PFSK-1 (cell line): ENCODE measurements around the gene NT5DC2.

Source experiments
- FOXP2 ChIP-seq: optimal IDR thresholded peaks from 2 replicates; pipeline ENCODE3; 2011; ENCODE audit warnings: borderline replicate concordance, control low read depth, inconsistent platforms; ENCODE audit not compliant: insufficient read depth; ENCODE audit errors: extremely low read length, extremely low read depth
- POLR2AphosphoS5 ChIP-seq: IDR thresholded peaks from 2 replicates; pipeline ENCODE4 v1.6.1; 2012; ENCODE audit warnings: low read depth, mild to moderate bottlenecking, control low read depth, low read length, moderate library complexity
- SIN3A ChIP-seq: IDR thresholded peaks from 2 replicates; pipeline ENCODE4 v1.6.1; 2012; ENCODE audit warnings: mild to moderate bottlenecking, low read length, moderate library complexity, borderline replicate concordance; ENCODE audit not compliant: insufficient read depth
- TAF1 ChIP-seq: IDR thresholded peaks from 2 replicates; pipeline ENCODE4 v1.6.1; 2012; ENCODE audit warnings: low read length, control low read depth, borderline replicate concordance; ENCODE audit not compliant: insufficient read depth
- TF ChIP-seq, protein P1 (sequence below), 2 experiments: IDR thresholded peaks; 2 replicates each; pipeline versions ENCODE4 v1.6.1 to v1.8.0; 2011 to 2012; ENCODE audit warnings: low read depth in 2 of 2, low read length in 2 of 2, control low read depth in 1 of 2, inconsistent platforms in 1 of 2, mild to moderate bottlenecking in 1 of 2, moderate library complexity in 1 of 2; ENCODE audit not compliant: insufficient read depth in 1 of 2

NT5DC2 gene

DNA sequence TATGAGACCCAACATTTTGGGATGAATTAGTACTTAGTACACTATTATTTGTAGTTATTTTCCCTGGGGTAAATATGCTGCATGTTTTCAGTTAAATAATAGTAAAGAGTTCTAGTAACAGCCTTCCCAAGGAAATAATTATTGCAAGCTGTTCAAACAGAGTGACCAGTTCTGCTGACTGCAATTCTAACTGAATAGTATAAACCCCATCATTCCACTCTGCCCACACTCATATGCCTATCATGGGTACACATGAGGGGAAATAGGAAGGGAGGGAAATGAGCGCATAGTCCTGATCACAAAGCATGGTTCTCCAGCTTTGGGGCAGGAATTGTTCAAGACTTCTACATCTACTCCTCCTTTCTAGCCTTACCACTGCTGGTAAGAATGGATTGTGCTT lies 21.4 kb upstream of the NT5DC2 start:
- TF ChIP-seq FOXP2, result no peak
- TF ChIP-seq, protein P1, sequence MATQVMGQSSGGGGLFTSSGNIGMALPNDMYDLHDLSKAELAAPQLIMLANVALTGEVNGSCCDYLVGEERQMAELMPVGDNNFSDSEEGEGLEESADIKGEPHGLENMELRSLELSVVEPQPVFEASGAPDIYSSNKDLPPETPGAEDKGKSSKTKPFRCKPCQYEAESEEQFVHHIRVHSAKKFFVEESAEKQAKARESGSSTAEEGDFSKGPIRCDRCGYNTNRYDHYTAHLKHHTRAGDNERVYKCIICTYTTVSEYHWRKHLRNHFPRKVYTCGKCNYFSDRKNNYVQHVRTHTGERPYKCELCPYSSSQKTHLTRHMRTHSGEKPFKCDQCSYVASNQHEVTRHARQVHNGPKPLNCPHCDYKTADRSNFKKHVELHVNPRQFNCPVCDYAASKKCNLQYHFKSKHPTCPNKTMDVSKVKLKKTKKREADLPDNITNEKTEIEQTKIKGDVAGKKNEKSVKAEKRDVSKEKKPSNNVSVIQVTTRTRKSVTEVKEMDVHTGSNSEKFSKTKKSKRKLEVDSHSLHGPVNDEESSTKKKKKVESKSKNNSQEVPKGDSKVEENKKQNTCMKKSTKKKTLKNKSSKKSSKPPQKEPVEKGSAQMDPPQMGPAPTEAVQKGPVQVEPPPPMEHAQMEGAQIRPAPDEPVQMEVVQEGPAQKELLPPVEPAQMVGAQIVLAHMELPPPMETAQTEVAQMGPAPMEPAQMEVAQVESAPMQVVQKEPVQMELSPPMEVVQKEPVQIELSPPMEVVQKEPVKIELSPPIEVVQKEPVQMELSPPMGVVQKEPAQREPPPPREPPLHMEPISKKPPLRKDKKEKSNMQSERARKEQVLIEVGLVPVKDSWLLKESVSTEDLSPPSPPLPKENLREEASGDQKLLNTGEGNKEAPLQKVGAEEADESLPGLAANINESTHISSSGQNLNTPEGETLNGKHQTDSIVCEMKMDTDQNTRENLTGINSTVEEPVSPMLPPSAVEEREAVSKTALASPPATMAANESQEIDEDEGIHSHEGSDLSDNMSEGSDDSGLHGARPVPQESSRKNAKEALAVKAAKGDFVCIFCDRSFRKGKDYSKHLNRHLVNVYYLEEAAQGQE (IDR thresholded peaks at IDR 0.05; ENCODE audit: insufficient read depth in 1 of 2, low read depth in 2 of 2, low read length in 2 of 2), result no peak
- TF ChIP-seq TAF1, result no peak
- TF ChIP-seq SIN3A, result no peak
- no peak for TF ChIP-seq POLR2AphosphoS5

DNA sequence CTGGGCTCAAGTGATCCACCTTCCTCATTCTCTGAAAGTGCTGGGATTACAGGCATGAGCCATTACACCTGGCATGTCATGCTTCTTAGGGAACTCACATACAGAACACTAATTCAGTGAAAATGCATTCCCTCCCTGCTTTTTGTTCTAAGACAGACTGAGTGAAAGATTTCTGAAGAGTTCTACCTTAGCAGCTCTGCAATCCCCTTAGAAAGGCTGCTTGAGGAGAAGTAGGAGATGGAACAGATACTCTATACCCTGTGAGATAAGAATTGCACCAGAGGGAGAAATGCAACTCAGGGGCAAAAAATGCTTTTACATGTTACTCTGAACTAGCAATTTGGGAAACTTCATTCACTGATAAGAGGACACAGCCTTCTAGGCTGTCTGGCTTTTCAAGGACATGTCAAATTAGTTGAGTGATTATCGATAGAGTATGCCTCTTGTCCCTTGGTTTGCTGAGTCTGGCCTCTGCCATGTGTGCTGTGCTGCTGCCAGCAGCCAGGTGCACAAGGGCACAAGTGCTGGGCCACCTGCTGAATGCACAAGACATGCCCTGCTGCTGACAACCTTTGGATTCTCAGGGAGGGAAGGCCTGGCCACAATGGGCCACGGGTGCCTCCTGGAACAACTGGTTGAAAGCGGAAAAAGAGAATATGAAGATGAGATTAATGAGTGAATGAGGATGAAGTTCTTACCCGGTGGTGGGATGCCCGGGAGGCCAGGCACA lies 20.5 kb upstream of the NT5DC2 start:
- TF ChIP-seq, protein P1 (IDR thresholded peaks at IDR 0.05; ENCODE audit: insufficient read depth in 1 of 2, low read depth in 2 of 2, low read length in 2 of 2), result no peak
- TF ChIP-seq POLR2AphosphoS5 (no peak), TAF1 (no peak), FOXP2 (no peak), SIN3A (no peak)

DNA sequence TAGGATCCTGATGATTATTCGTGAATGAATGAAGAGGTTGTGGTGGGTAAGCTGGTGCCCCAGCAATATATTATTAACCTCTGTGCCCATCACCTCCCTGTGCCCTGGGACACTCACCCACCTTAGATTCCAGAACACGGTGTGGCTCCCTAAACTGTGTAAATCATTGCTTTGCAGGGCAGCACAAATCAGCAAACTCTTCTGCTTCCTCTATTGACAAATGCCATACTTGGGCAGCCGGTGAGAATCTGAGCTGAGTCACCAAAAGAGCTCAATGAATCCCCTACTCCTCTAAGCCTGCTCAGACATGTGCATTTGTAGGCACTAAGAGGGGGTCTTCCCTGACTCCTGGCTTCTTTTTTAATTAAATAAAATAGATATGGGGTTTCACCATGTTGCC lies 18.4 kb upstream of the NT5DC2 start:
- no peak for TF ChIP-seq POLR2AphosphoS5
- no peak for TF ChIP-seq SIN3A
- TF ChIP-seq FOXP2, result no peak
- TF ChIP-seq, protein P1 (IDR thresholded peaks at IDR 0.05; ENCODE audit: insufficient read depth in 1 of 2, low read depth in 2 of 2, low read length in 2 of 2), result no peak
- TF ChIP-seq TAF1, result no peak

DNA sequence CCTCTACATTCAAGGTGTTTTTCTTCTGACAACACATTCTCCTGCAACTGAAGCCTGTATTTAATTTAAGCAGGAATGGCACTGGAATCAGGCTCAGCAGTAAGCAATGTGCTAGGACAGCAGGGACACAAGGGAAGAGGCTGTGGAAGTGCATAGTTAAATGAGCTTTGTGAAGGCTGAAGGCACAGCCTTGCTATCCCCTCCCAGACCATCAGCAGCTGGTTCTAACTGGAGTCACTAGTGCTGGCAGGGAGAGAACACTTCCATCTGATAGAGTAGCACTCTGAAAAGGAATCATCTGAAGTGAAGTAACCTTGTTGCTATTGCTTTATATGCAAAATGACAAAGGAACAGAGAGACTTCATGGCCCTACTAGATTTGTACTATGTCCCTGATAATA lies 17.5 kb upstream of the NT5DC2 start:
- TF ChIP-seq, protein P1 (IDR thresholded peaks at IDR 0.05; ENCODE audit: insufficient read depth in 1 of 2, low read depth in 2 of 2, low read length in 2 of 2), result no peak
- TF ChIP-seq TAF1 (no peak), FOXP2 (no peak), POLR2AphosphoS5 (no peak), SIN3A (no peak)

DNA sequence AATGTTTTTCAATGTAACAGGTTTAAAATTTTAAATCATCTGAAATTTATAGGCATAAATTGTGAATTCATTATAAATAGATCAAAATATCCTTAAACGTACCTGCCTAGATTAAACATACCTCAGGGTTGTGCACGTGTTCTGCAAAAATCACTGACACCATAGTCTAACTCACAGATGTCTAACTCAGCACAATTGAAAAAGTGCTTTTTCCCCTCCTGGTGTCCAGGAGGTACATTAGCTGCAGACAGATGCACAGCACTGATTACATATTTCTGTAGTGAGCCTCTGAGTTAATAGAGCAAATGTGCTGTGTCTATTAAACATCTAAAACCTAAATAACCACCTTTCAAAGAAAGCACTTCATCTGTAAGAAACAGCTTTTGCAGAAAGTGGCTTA lies 13.5 kb upstream of the NT5DC2 start:
- TF ChIP-seq POLR2AphosphoS5 (no peak), FOXP2 (no peak), SIN3A (no peak), TAF1 (no peak)
- TF ChIP-seq, protein P1 (IDR thresholded peaks at IDR 0.05; ENCODE audit: insufficient read depth in 1 of 2, low read depth in 2 of 2, low read length in 2 of 2), result no peak
